Neural cell (in vitro differentiated cells): Measurements from ENCODE around the gene KCNS1. TPM values are rescaled to one million over a fixed set of nuclear protein-coding genes. Genes with fewer than 3 reads are reported as not detected.

Experiments used
- H2AFZ ChIP-seq: fragments of 200-600, 300-800 bp; sonication (generic), shearing (Covaris generic); 2 replicates; pipeline ENCODE4 v1.6.0; 2014; ENCODE audit warnings: low read depth, mild to moderate bottlenecking, antibody characterized with exemption, low read length, moderate library complexity
- H3F3A ChIP-seq: fragments of 200-600 bp; shearing (Covaris generic); 2 replicates; pipeline ENCODE4 v1.6.1; 2016; ENCODE audit warnings: mild to moderate bottlenecking, moderate library complexity, mixed read lengths, antibody characterized with exemption, low read length; ENCODE audit not compliant: insufficient read depth, poor library complexity, severe bottlenecking
- H3K27ac ChIP-seq: fragments of 200-600, 300-800 bp; sonication (generic), shearing (Covaris generic); 2 replicates; pipeline ENCODE4 v1.5.1; 2014; ENCODE audit warnings: mild to moderate bottlenecking, low read length, moderate library complexity
- H3K27me3 ChIP-seq: fragments of 300-800, 200-600 bp; sonication (generic), shearing (Covaris generic); 2 replicates; pipeline ENCODE4 v1.6.0; 2014; ENCODE audit warnings: mild to moderate bottlenecking, low read depth, low read length, moderate library complexity; ENCODE audit not compliant: insufficient read depth
- H3K36me3 ChIP-seq: fragments of 300-800, 200-600 bp; sonication (generic), shearing (Covaris generic); 2 replicates; pipeline ENCODE4 v1.5.1; 2014; ENCODE audit warnings: mild to moderate bottlenecking, antibody characterized with exemption, low read length, moderate library complexity; ENCODE audit not compliant: insufficient read depth
- H3K4me2 ChIP-seq: fragments of 300-800, 200-600 bp; sonication (generic), shearing (Covaris generic); 2 replicates; pipeline ENCODE4 v1.6.0; 2014; ENCODE audit warnings: mild to moderate bottlenecking, low read length
- H3K4me3 ChIP-seq: fragments of 300-800, 200-600 bp; sonication (generic), shearing (Covaris generic); 2 replicates; pipeline ENCODE4 v1.5.1; 2014; ENCODE audit warnings: mild to moderate bottlenecking, low read length, moderate library complexity
- H3K79me2 ChIP-seq: fragments of 200-600 bp; shearing (Covaris generic); replicated peaks from 2 replicates; pipeline ENCODE4 v1.6.0; 2014; ENCODE audit warnings: mild to moderate bottlenecking, low read length, moderate library complexity; ENCODE audit not compliant: insufficient read depth
- H3K9ac ChIP-seq: fragments of 300-800, 200-600 bp; sonication (generic), shearing (Covaris generic); 2 replicates; pipeline ENCODE4 v1.6.1; 2016; ENCODE audit warnings: mild to moderate bottlenecking, low read length, mixed read lengths
- H3K9me2 ChIP-seq: fragments of 200-600 bp; shearing (Covaris generic); 2 replicates; pipeline ENCODE4 v1.6.1; 2016; ENCODE audit warnings: mild to moderate bottlenecking, low read length, mixed read lengths; ENCODE audit not compliant: insufficient read depth
- H3K9me3 ChIP-seq: fragments of 200-600, 300-800 bp; sonication (generic), shearing (Covaris generic); 2 replicates; pipeline ENCODE4 v1.6.1; 2016; ENCODE audit warnings: mild to moderate bottlenecking, mixed run types, low read length, moderate library complexity, mixed read lengths
- H4K20me1 ChIP-seq: fragments of 200-600 bp; shearing (Covaris generic); 2 replicates; pipeline ENCODE4 v1.6.1; 2016; ENCODE audit warnings: mild to moderate bottlenecking, mixed run types; ENCODE audit not compliant: insufficient read depth
- CTCF ChIP-seq: fragments of 450-650 bp; IDR thresholded peaks from 2 replicates; pipeline ENCODE4 v1.5.1; 2014; ENCODE audit warnings: antibody characterized with exemption, mild to moderate bottlenecking, moderate library complexity; ENCODE audit not compliant: poor library complexity, severe bottlenecking
- EP300 ChIP-seq: fragments of 450-650 bp; conservative IDR thresholded peaks from 2 replicates; pipeline ENCODE4 v1.6.1; 2014; ENCODE audit warnings: antibody characterized with exemption, mild to moderate bottlenecking, moderate library complexity; ENCODE audit not compliant: poor library complexity, severe bottlenecking
- EZH2 ChIP-seq: fragments of 200-600, 300-800 bp; shearing (Covaris generic), sonication (generic); IDR thresholded peaks from 2 replicates; pipeline ENCODE4 v1.6.1; 2014; ENCODE audit warnings: antibody characterized with exemption, low read length, borderline replicate concordance, mild to moderate bottlenecking; ENCODE audit not compliant: insufficient read depth, poor library complexity, severe bottlenecking
- MXI1 ChIP-seq: fragments of 450-650 bp; conservative IDR thresholded peaks from 2 replicates; pipeline ENCODE4 v1.6.1; 2014; ENCODE audit warnings: antibody characterized with exemption, mild to moderate bottlenecking; ENCODE audit not compliant: poor library complexity, severe bottlenecking
- POLR2AphosphoS5 ChIP-seq: IDR thresholded peaks from 2 replicates; pipeline ENCODE4 v1.6.1; 2012
- RAD21 ChIP-seq: fragments of 450-650 bp; conservative IDR thresholded peaks from 2 replicates; pipeline ENCODE4 v1.6.1; 2014; ENCODE audit warnings: antibody characterized with exemption, mild to moderate bottlenecking, moderate library complexity
- SMC3 ChIP-seq: fragments of 450-650 bp; conservative IDR thresholded peaks from 2 replicates; pipeline ENCODE4 v1.6.1; 2014; ENCODE audit warnings: antibody characterized with exemption, mild to moderate bottlenecking, moderate library complexity; ENCODE audit not compliant: poor library complexity
- TAF1 ChIP-seq: IDR thresholded peaks from 2 replicates; pipeline ENCODE4 v1.6.1; 2012; ENCODE audit warnings: low read depth
- polyA plus RNA-seq: library from polyadenylated mRNA; depleted of rRNA; stranded (reverse); fragments of >200 nt; gene quantifications from 2 replicates; pipeline ENCODE4 v1.2.3, GENCODE V29; 2014
- TF ChIP-seq, protein P1 (sequence below): IDR thresholded peaks from 2 replicates; pipeline ENCODE4 v1.6.1; 2012; ENCODE audit warnings: borderline replicate concordance

KCNS1 gene
- polyA plus RNA-seq, 1 donor from 2014 or later, result not detected

DNA sequence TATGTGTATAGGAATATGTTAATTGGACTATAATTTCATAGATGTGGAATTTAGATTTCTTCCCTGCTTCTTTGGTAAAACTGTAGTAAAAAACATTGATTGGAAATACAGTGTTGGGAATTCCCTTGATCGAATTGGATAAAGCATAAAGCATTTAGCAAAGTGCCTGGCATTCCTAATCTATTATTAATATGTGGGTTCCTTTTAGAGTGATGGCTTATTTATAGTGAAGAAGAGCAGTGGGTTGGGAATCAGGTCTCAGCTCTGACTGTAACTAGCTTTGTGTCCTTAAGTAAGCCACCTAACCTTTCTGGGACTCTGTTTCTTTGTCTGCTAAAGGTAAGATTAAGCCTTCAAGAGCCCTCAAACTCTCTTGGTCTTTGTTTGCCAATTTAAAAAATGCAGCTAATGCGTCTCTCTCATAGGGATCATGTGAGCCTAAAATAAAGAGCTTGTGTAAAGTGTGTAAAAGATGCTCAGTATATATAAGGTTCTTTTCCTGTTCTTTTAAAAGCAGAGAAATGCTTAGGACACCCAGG lies 53.3 kb downstream of the KCNS1 start:
- Histone ChIP-seq H3K9ac (no peak overlapping the region), H3K9me3 (no peaks in the 10 kb centered on the region), H3K36me3 (no peaks in the 10 kb centered on the region), H3K27me3 (no peaks in the 10 kb centered on the region), H3K9me2 (no peaks in the 10 kb centered on the region), H4K20me1 (no peaks in the 10 kb centered on the region), H3K27ac (no peak overlapping the region), H2AFZ (no peak overlapping the region), H3K4me3 (no peak overlapping the region), H3K79me2 (no peaks in the 10 kb centered on the region), H3K4me2 (no peak overlapping the region), H3F3A (no peaks in the 10 kb centered on the region)
- TF ChIP-seq, protein P1, sequence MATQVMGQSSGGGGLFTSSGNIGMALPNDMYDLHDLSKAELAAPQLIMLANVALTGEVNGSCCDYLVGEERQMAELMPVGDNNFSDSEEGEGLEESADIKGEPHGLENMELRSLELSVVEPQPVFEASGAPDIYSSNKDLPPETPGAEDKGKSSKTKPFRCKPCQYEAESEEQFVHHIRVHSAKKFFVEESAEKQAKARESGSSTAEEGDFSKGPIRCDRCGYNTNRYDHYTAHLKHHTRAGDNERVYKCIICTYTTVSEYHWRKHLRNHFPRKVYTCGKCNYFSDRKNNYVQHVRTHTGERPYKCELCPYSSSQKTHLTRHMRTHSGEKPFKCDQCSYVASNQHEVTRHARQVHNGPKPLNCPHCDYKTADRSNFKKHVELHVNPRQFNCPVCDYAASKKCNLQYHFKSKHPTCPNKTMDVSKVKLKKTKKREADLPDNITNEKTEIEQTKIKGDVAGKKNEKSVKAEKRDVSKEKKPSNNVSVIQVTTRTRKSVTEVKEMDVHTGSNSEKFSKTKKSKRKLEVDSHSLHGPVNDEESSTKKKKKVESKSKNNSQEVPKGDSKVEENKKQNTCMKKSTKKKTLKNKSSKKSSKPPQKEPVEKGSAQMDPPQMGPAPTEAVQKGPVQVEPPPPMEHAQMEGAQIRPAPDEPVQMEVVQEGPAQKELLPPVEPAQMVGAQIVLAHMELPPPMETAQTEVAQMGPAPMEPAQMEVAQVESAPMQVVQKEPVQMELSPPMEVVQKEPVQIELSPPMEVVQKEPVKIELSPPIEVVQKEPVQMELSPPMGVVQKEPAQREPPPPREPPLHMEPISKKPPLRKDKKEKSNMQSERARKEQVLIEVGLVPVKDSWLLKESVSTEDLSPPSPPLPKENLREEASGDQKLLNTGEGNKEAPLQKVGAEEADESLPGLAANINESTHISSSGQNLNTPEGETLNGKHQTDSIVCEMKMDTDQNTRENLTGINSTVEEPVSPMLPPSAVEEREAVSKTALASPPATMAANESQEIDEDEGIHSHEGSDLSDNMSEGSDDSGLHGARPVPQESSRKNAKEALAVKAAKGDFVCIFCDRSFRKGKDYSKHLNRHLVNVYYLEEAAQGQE, result no peak
- TF ChIP-seq MXI1, result no peak
- TF ChIP-seq CTCF, result no peak
- no peak for TF ChIP-seq POLR2AphosphoS5
- TF ChIP-seq TAF1, result no peak
- TF ChIP-seq RAD21, result no peak
- TF ChIP-seq SMC3, result no peak
- TF ChIP-seq EZH2, result no peak

- Histone ChIP-seq H3K9me2 (no peaks in the 10 kb centered on the region), H3K79me2 (no peaks in the 10 kb centered on the region), H3F3A (no peaks in the 10 kb centered on the region), H4K20me1 (no peaks in the 10 kb centered on the region), H3K36me3 (no peaks in the 10 kb centered on the region), H3K4me3 (no peak overlapping the region), H2AFZ (no peak overlapping the region), H3K4me2 (no peak overlapping the region), H3K27ac (no peak overlapping the region), H3K9me3 (no peaks in the 10 kb centered on the region), H3K9ac (no peak overlapping the region), H3K27me3 (no peaks in the 10 kb centered on the region)
- TF ChIP-seq, protein P1, result no peak
- no peak for TF ChIP-seq TAF1
- no peak for TF ChIP-seq MXI1
- TF ChIP-seq POLR2AphosphoS5, result no peak
- TF ChIP-seq CTCF, result no peak
- no peak for TF ChIP-seq EZH2
- no peak for TF ChIP-seq SMC3
- TF ChIP-seq EP300, result no peak
- no peak for TF ChIP-seq RAD21
Observed at GRCh38 chr20:45044601-45045000, 56.3 kb downstream of the KCNS1 start.
